Left ventricle myocardium inferior (tissue), 1 donor: ENCODE measurements around the gene HCAR3. TPM values are rescaled to one million over a fixed set of nuclear protein-coding genes. Genes with fewer than 3 reads are reported as not detected.
"Not testable (repeated sequence)": the region's sequence is repeated elsewhere in the genome, so short reads cannot be mapped to it uniquely, and the experiment has no call there.

Source experiments
- DNase-seq: peaks from one replicate; pipeline ENCODE4 v3.0.0-alpha.2; 2020
- H3K27ac ChIP-seq: fragments of 200-600 bp; replicated peaks from 2 replicates; pipeline ENCODE4 v1.8.0; 2021
- H3K27me3 ChIP-seq: fragments of 200-600 bp; 2 replicates; pipeline ENCODE4 v1.8.0; 2021; ENCODE audit warnings: low read depth
- H3K36me3 ChIP-seq: fragments of 200-600 bp; 2 replicates; pipeline ENCODE4 v1.8.0; 2021
- H3K4me1 ChIP-seq: fragments of 200-600 bp; 2 replicates; pipeline ENCODE4 v1.8.0; 2021
- H3K4me3 ChIP-seq: fragments of 200-600 bp; 2 replicates; pipeline ENCODE4 v1.8.0; 2021; ENCODE audit warnings: mild to moderate bottlenecking, moderate library complexity
- H3K9me3 ChIP-seq: fragments of 200-600 bp; replicated peaks from 2 replicates; pipeline ENCODE4 v1.8.0; 2021
- intact Hi-C: fragments of 100-400 bp; cut with micrococcal nuclease; formaldehyde crosslinking; loops from one replicate; pipeline ENCODE4 v1.11.0; 2022
- total RNA-seq: library from RNA; stranded (reverse); fragmentation: NEBNext Ultra II Directional; extraction: Animal tissue kit (Norgen Biotek cat#: 25700); gene quantifications from one replicate; pipeline ENCODE4 v1.2.1, GENCODE V29; 2021
- TF ChIP-seq, protein P1 (sequence below): fragments of 200-600 bp; IDR thresholded peaks from 2 replicates; pipeline ENCODE4 v1.8.0; 2021; ENCODE audit warnings: antibody characterized with exemption, mild to moderate bottlenecking, borderline replicate concordance
- donor health status: DM: no; HTN: yes; CAD: no; lungs with severe emphysema.

Gene HCAR3
- total RNA-seq, 1 donor from 2014 or later = not detected

DNA sequence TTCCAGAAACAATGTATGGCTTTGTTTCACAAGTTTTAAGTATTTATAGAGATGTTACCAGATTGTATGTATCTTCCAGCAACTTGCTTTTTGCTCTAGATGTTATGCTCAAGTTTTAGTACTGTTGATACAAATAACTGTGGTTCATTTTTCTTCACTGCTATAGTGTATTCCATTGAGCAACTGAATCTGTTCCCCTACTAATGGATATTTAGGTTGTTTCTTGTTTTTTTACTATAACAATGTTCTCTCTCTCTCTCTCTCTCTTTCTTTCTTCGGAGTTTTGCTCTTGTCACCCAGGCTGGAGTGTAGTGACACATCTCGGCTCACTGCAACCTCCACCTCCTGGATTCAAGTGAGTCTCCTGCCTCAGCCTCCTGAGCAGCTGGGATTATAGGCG, 30.1 kb downstream of the HCAR3 start:
- TF ChIP-seq, protein P1, sequence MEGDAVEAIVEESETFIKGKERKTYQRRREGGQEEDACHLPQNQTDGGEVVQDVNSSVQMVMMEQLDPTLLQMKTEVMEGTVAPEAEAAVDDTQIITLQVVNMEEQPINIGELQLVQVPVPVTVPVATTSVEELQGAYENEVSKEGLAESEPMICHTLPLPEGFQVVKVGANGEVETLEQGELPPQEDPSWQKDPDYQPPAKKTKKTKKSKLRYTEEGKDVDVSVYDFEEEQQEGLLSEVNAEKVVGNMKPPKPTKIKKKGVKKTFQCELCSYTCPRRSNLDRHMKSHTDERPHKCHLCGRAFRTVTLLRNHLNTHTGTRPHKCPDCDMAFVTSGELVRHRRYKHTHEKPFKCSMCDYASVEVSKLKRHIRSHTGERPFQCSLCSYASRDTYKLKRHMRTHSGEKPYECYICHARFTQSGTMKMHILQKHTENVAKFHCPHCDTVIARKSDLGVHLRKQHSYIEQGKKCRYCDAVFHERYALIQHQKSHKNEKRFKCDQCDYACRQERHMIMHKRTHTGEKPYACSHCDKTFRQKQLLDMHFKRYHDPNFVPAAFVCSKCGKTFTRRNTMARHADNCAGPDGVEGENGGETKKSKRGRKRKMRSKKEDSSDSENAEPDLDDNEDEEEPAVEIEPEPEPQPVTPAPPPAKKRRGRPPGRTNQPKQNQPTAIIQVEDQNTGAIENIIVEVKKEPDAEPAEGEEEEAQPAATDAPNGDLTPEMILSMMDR = no peak
- no peaks in the 10 kb centered on the region for H3K36me3 ChIP-seq
- intact Hi-C loops = no loop called here
- no peak overlapping the region for H3K4me3 ChIP-seq
- H3K27me3 ChIP-seq = peaks cover 2% of the 10 kb centered on the region
- H3K27ac ChIP-seq = no peak overlapping the region
- H3K4me1 ChIP-seq = no peaks in the 10 kb centered on the region
- no peak for DNase-seq
- H3K9me3 ChIP-seq = no peaks in the 10 kb centered on the region

GRCh38 chr12:122684297-122684813, 32.3 kb downstream of the HCAR3 start:
- Histone ChIP-seq H3K4me3 (no peak overlapping the region), H3K27ac (no peak overlapping the region), H3K4me1 (no peaks in the 10 kb centered on the region), H3K27me3 (peaks cover 5% of the 10 kb centered on the region), H3K36me3 (no peaks in the 10 kb centered on the region), H3K9me3 (no peaks in the 10 kb centered on the region)
- TF ChIP-seq, protein P1 = no peak
- no peak for DNase-seq
- intact Hi-C loops = no loop called here

DNA sequence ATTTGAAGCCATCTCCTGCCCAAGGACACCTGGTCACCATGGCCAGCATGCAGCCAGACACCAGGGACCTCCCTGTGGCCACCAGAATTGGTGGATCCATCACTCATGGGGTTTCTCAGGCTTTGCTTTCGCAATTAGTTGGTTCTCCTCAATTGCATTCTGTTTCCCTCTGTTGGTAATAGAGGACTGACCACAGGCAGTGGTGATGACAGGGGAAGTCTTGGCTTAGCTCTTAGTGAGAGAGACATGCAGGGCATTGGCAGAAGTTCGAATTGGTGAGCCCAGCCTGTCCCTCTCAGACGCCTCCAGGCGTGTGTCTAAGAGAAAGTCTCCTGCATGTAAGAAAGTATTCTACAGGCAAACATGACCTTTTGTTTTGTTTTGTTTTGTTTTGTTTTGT, 34.8 kb downstream of the HCAR3 start:
- TF ChIP-seq, protein P1 = no peak
- Histone ChIP-seq H3K36me3 (no peaks in the 10 kb centered on the region), H3K9me3 (no peaks in the 10 kb centered on the region), H3K27ac (no peak overlapping the region), H3K4me1 (no peaks in the 10 kb centered on the region), H3K27me3 (peaks cover 5% of the 10 kb centered on the region), H3K4me3 (no peak overlapping the region)
- DNase-seq = no peak
- intact Hi-C loops = no loop called here

- H3K36me3 ChIP-seq, DNase-seq, H3K4me1 ChIP-seq, H3K4me3 ChIP-seq, intact Hi-C loops, H3K9me3 ChIP-seq, H3K27me3 ChIP-seq, H3K27ac ChIP-seq: not testable (repeated sequence)
These were observed 35.6 kb downstream of the HCAR3 start for GRCh38 chr12:122680989-122681388.

DNA sequence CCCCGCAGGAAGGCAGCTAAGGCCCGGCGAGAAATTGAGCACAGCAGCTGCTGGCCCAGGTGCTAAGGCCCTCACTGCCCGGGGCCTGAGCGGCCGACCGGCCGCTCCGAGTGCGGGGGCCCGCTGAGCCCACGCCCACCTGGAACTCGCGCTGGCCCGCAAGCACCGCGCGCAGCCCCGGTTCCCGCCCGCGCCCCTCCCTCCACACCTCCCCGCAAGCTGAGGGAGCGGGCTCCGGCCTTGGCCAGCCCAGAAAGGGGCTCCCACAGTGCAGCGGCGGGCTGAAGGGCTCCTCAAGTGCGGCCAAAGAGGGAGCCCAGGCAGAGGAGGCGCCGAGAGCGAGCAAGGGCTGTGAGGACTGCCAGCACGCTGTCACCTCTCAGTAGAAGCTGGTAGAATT, 39.8 kb downstream of the HCAR3 start:
- H3K4me1 ChIP-seq, H3K36me3 ChIP-seq, DNase-seq, H3K4me3 ChIP-seq, intact Hi-C loops, H3K9me3 ChIP-seq, H3K27ac ChIP-seq: not testable (repeated sequence)
- H3K27me3 ChIP-seq = peaks cover 14% of the 10 kb centered on the region

- H3K4me3 ChIP-seq, H3K27me3 ChIP-seq, DNase-seq, intact Hi-C loops, H3K4me1 ChIP-seq, H3K36me3 ChIP-seq, H3K9me3 ChIP-seq, H3K27ac ChIP-seq: not testable (repeated sequence)
These were observed 40.6 kb downstream of the HCAR3 start for GRCh38 chr12:122676015-122676414.

DNA sequence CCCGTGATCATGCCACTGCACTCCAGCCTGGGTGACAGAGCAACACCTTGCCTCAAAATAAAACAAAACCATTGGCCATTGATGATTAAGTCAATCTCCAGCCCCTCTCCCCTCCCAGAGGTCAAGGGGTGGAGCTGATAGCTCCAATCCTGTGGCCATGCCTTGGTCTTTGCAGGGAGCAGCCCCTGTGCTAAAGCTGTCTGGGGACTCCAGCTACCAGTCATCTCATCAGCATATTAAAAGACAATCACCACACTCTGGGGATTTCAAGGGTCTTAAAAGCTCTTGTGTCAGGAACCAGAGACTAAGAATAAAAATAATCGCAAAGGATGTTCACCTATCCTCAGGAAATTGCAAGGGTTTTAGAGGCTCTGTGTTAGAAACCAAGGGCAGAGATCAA, 44.1 kb downstream of the HCAR3 start:
- TF ChIP-seq, protein P1 = no peak
- no peak for DNase-seq
- H3K36me3 ChIP-seq = no peaks in the 10 kb centered on the region
- peaks cover 9% of the 10 kb centered on the region for H3K27me3 ChIP-seq
- no peaks in the 10 kb centered on the region for H3K4me1 ChIP-seq
- H3K4me3 ChIP-seq = no peak overlapping the region
- intact Hi-C loops = no loop called here
- peaks cover 4% of the 10 kb centered on the region for H3K9me3 ChIP-seq
- no peak overlapping the region for H3K27ac ChIP-seq
